Vagina (tissue), 2 donors: ENCODE measurements around the gene PLD1.

ENCODE experiments used
- POLR2A ChIP-seq, 2 donors: fragments of 450-650 bp; IDR thresholded peaks; one replicate each; pipeline ENCODE4 v1.6.1; 2017; ENCODE audit warnings: antibody characterized with exemption in 2 of 2, mild to moderate bottlenecking in 2 of 2, moderate library complexity in 2 of 2
- POLR2AphosphoS5 ChIP-seq, 2 donors: sonication (generic); formaldehyde crosslinking; IDR thresholded peaks; one replicate each; pipeline ENCODE4 v1.9.0; 2017; ENCODE audit warnings: antibody characterized with exemption in 2 of 2, mild to moderate bottlenecking in 2 of 2, low read depth in 1 of 2; ENCODE audit not compliant: insufficient read depth in 1 of 2
- TF ChIP-seq, protein P1 (sequence below), 3 experiments: fragments of 450-650 bp in 2 of 3; fragments of 200-600 bp in 1 of 3; sonication (generic) in 1 of 3; IDR thresholded peaks; one replicate each; pipeline ENCODE4 v1.5.1; 2017 to 2019; ENCODE audit warnings: antibody characterized with exemption in 3 of 3, mild to moderate bottlenecking in 2 of 3, moderate library complexity in 2 of 3

DNA sequence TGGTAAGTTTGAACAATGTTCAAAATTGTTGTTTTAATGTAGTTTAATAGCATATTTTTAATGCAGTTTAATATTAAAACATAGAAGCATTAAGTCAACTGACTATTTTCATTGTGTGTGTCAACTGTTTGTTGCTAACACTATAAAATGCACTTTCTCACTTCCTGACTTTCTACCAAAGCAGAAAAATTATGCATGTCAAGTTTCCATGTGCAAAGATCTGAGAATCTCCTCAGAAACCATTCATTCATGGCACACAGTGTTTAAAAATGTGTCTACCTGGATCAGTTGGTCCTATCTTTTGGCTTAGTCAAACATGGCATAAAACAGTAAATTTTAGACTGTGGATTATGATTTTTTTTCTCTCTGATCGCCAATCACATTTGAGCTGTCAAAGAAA is 156.0 kb downstream of the PLD1 start:
- TF ChIP-seq, protein P1, sequence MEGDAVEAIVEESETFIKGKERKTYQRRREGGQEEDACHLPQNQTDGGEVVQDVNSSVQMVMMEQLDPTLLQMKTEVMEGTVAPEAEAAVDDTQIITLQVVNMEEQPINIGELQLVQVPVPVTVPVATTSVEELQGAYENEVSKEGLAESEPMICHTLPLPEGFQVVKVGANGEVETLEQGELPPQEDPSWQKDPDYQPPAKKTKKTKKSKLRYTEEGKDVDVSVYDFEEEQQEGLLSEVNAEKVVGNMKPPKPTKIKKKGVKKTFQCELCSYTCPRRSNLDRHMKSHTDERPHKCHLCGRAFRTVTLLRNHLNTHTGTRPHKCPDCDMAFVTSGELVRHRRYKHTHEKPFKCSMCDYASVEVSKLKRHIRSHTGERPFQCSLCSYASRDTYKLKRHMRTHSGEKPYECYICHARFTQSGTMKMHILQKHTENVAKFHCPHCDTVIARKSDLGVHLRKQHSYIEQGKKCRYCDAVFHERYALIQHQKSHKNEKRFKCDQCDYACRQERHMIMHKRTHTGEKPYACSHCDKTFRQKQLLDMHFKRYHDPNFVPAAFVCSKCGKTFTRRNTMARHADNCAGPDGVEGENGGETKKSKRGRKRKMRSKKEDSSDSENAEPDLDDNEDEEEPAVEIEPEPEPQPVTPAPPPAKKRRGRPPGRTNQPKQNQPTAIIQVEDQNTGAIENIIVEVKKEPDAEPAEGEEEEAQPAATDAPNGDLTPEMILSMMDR (IDR thresholded peaks at IDR 0.05) = no peak
- TF ChIP-seq POLR2AphosphoS5 (IDR thresholded peaks at IDR 0.05; ENCODE audit: insufficient read depth in 1 of 2, low read depth in 1 of 2) = no peak
- TF ChIP-seq POLR2A (IDR thresholded peaks at IDR 0.05) = no peak
